GM18498 (cell line): ENCODE data around the gene CRYGA.
"Not testable (repeated sequence)": the region's sequence is repeated elsewhere in the genome, so short reads cannot be mapped to it uniquely, and the experiment has no call there.

ENCODE experiments used
- ATAC-seq: cut with Tn5 transposase; IDR thresholded peaks from one replicate; pipeline ENCODE4 v1.9.1; 2021; ENCODE audit warnings: mild to moderate bottlenecking, moderate library complexity; ENCODE audit not compliant: unreplicated experiment

CRYGA gene

DNA sequence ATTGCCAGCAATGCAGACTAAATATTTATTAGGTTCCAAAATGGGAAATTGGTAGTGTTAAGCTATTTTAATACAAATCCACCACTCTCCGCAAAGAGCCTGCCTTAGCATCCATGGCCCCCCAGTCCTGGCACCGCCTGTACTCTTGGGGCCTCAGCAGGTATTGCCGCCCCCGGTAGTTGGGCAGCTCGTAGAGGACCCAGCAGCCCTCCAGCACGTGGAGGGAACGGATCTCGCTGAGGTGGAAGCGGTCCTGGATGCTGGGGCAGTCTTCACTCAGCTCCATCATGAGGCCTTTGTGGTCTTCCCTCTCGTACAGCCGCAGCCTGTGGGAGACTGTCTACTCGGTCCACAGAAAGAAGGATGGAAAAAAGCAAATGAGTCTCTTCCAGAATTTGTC is 35.3 kb downstream of the CRYGA start:
- ATAC-seq, result no peak

DNA sequence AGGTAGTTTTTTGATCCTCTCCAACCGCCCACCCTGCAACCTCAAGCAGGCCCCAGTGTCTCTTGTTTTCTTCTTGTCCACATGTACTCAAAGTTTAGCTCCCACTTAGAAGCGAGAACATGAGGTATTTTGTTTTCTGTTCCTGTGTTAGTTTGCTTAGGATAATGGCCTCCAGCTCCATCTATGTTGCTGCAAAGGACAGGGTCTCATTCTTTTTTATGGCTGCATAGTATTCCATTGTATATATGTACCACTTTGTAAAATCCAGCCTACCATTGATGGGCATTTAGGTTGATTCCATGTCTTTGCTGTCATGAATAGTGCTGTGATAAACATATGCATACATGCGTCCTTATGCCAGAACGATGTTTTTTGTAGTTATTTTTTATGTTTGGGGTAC is 36.3 kb downstream of the CRYGA start:
- ATAC-seq, result no peak

DNA sequence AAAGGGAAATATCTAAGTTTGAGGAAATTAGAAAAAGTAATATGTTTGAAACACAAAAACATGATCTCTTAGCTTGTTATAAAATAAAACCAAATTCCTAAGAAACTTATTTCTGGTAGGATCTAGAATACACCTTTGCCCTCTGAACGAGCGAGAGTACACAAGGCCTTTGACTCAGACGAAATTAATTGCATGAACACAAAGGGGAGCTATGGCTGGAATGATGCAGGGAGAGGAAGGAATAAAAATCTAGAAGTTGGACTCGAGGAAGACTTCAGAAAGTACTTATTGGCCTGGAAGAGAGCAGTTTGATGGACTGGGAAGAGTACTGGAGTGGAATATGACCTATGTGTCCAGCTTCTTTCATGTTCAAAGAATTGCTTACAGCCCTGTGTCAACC is 38.1 kb downstream of the CRYGA start:
- no peak for ATAC-seq

DNA sequence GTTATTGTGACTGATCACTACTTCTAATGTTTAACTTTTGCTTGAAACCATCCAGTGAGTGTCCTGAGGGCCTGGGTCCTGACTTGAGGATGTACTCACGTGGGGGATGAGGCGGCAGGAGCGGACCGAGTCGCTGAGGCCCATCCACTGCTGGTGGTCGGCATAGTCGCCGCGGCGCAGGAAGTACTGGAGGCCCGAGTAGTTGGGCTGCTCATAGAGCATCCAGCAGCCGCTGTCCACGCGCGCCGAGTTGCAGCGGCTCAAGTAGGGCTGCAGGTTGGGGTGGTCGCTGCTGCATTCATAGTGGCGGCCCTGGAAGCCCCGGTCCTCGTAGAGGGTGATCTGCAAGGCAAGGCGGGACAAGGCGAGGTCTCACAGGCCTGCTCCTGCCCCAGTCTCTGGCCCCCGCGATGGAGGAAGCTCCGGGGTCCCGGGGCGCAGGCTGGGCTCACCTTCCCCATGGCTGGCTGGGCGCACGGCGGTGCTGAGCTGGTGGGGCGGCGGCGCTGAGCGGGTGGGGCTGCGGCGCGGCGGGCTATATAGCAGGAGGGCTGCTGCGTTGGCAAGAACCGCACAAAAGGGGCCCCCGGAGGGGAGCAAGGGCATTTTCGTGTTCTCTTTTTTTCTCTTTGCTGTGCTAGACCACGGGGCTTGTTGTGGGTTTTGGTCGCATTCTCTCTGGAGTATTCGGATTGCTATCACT is 39.2 kb downstream of the CRYGA start, which contains the start of gene CRYGD:
TSS of gene CRYGD (minus strand) at position 512 of the 703 bp plus-strand sequence. CDS start at position 461, 51 bp downstream.
- not testable (repeated sequence) for ATAC-seq

DNA sequence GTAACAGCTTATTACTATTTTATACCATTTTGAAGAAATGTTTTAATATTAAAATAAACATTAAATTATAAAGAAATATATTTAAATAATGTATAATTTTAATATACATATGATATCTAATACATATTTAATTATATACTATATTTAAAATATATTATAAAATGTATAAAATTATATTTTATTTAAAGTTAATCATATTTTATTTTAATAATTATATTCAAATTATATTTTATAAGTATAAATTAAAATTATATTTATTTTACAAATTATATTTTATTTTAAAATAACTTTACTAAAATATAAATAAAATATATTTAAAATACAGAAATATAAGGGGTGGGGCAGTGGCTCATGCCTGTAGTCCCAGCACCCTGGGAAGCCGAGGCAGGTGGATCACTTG is 41.1 kb downstream of the CRYGA start:
- ATAC-seq, result no peak

DNA sequence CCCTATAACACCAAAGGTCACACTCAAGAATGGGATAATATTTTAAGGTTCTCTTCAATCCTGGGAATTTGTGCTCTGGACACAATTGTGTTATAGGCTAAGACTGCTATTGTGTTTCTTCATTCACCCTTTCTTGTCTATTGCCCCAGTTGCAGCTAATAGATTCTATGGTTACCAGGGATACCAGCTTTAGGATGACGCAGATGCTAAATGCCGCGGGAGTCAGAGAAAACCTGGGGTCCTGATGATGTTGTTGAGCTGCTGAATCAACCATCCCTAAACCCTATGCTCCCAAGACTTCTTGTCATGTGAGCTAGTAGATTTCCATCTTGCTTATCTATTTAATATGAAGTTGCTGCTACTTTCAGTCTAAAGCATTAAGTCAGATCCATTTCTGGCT is 44.5 kb downstream of the CRYGA start:
- ATAC-seq, result no peak

DNA sequence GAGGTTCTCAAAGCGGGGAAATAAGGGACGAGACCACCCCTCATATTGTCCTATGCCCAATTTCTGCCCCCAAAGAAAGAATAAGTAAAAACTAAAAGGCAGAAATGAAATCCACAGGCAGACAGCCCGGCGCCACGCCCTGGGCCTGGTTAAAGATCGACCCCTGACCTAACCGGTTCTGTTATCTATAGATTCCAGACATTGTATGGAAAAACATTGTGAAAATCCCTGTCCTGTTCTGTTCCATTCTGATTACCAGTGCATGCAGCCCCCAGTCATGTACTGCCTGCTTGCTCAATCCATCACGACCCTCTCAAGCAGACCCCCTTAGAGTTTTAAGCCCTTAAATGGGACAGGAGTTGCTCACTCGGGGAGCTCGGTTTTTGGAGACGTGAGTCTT is 46.0 kb downstream of the CRYGA start:
- not testable (repeated sequence) for ATAC-seq

DNA sequence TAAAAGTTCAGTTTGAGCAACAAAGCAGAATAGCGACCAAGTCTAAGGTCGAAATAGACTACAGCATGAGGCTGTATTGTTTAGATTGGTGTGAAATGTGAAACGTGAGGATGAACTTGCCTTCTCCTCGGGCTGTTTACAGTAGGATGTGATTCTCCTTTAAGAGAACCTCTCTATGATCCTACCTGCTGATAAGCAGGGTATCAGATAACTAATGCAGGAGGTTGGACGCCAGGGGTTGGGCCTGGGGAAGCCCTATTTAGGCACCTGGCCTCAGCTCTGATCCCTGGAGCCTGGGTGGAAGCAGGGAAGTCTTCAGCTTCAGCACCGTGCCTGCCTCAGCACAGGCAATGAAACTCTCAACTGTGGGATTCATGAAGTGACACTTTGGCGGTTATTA is 50.4 kb downstream of the CRYGA start:
- no peak for ATAC-seq

DNA sequence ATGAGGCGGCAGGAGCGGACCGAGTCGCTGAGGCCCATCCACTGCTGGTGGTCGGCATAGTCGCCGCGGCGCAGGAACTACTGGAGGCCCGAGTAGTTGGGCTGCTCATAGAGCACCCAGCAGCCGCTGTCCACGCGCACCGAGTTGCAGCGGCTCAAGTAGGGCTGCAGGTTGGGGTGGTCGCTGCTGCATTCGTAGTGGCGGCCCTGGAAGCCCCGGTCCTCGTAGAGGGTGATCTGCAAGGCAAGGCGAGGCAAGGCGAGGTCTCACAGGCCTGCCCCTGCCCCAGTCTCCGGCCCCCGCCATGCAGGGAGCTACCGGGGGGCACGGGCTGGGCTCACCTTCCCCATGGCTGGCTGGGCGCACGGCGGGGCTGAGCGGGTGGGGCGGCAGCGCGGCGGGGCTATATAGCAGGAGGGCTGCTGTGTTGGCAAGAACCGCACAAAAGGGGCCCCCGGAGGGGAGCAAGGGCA is 51.1 kb downstream of the CRYGA start:
- not testable (repeated sequence) for ATAC-seq
